HG02610 (cell line): ENCODE results near the gene IQCF6.
"Not testable (repeated sequence)": the region's sequence is repeated elsewhere in the genome, so short reads cannot be mapped to it uniquely, and the experiment has no call there.

Experiments used
- ATAC-seq: cut with Tn5 transposase; IDR thresholded peaks from one replicate; pipeline ENCODE4 v1.9.1; 2021; ENCODE audit warnings: mild to moderate bottlenecking, moderate library complexity; ENCODE audit not compliant: unreplicated experiment

Gene IQCF6

GRCh38 chr3:51779137-51779536 is at the start of gene IQCF6:
IQCF6 (minus strand) TSS chr3:51779237; CDS start chr3:51779224, 13 bp downstream.
- no peak for ATAC-seq

- ATAC-seq: no peak
These were observed 49.3 kb upstream of the IQCF6 start for GRCh38 chr3:51828297-51828696.

DNA sequence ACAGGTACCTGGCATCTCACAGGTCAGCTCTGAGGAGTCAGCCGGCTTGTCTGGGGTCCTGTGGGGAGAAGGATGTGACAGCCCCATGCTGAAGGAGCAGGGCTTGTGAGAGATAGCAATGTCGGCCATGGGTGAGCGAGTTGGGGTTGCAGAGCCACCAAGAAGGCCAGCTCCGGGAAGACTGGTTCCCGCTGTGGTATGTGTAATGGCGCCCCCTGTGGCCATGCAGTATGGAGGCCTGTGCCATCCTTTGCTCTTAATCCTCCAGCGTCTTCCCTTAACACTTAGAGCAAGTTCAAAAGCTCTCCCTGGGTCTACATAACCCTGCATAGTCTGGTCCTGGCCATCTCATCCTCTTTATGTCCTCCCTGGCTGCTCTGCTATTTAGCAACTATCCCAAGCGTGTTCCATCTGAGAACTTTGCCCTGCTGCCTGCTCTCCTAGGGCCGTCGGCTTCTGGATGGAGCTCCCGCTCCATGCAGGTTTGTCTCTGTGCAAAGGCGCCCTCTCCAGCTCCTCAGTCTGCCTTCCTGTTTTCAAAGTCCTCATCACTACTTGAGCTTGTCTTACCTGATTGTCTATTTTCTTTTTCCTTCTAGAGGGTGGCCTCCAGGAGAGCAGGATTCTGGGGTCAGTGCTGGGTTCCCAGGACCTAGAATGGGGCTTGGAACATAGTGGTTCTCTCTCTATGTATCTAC is 40.8 kb upstream of the IQCF6 start:
- no peak for ATAC-seq

- ATAC-seq: no peak
These were observed 40.1 kb upstream of the IQCF6 start for GRCh38 chr3:51819151-51819550.

DNA sequence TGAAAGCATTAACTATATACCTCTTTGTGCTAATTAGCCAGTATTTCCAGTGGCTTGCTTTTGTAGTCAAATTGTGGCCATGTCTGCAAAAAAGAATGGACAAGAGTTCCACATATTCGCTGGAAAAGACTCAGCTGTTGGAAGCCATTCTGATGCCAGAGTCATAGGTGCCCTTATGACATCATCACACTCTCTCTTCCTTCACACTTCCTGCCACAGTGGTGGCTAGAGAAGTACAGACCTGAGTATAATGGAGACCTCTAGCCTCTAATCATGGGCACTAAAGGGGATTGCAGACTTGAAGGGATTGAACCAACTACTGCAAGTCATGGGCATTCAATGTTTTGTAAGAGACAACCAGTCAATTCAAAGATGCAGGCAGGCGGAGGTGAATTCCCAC is 38.3 kb upstream of the IQCF6 start:
- ATAC-seq: no peak

GRCh38 chr3:51816723-51817122 is 37.7 kb upstream of the IQCF6 start:
- ATAC-seq: no peak

- ATAC-seq: no peak
These were observed 36.6 kb upstream of the IQCF6 start for GRCh38 chr3:51815614-51816013.

DNA sequence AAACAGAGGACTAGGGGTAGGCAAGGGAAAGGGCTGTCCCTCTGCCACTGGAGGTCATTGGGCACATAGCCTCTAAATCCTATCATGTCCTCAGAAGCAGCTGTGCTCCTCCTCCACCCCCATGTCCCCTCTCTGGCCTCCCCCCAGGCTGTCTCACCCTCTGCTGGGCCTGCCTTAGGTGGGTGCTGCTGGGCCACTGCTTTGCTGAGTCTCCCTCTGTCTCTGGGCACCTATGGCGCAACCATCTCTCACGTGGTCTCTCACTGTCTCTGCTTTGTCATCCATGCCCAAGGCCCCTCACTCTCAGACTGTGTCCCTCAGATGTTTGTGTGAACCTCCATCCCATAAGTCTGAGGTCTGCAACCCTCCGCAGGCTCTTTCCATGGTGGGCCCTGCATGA is 35.0 kb upstream of the IQCF6 start:
- no peak for ATAC-seq

GRCh38 chr3:51813539-51813938 is 34.5 kb upstream of the IQCF6 start:
- ATAC-seq: no peak

DNA sequence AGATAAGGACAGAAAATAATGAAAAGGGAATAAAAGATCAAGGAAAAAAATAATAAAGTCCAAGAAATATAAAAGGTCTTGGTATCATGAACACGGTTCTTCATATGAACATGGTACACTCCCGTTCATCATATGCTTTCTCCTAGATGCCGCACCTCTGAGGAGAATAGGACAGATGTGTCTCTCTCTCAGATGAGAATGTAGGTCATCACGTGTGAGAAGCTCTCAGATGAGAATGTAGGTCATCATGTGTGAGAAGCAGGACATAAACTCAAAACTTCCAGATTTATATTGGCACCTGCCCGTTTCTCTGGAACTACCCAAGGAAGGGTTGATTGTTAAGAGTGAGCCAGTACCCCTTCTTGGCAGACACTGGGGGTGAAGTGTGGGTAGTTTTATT is 29.9 kb upstream of the IQCF6 start:
- no peak for ATAC-seq

- no peak for ATAC-seq
These were observed 23.2 kb upstream of the IQCF6 start for GRCh38 chr3:51802106-51802703.

- ATAC-seq: no peak
These were observed 21.7 kb upstream of the IQCF6 start for GRCh38 chr3:51800750-51801125.

DNA sequence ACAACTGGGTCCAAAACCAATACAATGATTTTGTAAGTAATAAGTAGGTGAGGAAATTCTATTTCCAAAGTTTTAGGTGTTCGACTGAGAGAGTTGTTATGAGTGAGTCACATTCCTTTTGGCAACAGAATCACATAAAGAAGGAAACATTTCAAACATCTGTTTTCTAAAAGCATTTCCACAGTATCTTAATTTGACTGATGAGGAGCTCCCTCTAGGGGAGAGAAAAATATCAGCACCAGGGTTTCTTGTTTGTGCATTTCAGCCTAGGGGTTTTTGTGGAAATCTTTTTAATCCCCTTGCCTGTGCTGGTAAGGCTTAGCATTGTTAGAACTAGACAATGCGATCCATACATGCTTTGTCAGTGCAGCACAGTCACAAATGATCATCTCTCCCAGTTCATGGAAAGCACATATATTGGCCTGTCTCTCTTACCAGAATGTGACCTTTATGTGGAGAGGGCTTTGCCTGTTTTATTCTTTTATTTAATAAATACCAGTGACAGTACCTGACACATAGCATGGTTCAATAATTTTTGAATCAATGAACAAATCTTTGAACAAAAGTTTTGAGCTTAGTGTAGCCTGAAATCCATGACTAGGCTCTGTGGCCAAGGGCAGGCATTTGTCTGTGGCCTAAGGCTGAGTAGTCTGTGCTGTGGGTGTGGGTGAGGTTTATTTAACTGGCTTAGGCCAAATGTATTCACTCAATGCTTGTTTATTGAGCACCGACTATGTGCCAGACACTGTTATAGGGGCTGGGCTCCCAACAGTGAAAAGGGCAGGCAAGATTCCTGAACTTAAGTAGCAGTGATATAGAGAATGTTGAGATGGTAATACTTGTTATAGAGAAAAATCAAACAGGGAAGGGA is 21.1 kb upstream of the IQCF6 start:
- ATAC-seq: no peak

GRCh38 chr3:51798411-51798963 is 19.4 kb upstream of the IQCF6 start:
- ATAC-seq: no peak

DNA sequence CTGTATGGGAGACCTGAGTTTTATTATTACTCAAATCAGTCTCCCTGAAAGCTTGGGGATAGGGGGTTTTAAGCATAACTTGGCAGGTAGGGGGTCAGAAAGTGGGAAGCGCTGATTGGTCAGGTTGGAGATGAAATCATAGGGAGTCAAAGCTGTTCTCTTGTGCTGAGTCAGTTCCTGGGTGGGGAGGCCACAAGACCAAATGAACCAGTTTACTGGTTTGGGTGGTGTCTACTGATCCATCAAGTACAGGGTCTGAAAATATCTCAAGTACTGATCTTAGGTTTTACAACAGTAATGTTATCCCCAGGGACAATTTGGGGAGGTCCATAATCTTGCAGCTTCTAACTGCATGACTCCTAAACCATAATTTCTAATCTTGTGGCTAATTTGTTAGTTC is 17.8 kb upstream of the IQCF6 start:
- ATAC-seq: peak; percentile 61

- ATAC-seq: no peak
These were observed 15.2 kb upstream of the IQCF6 start for GRCh38 chr3:51794206-51794605.

GRCh38 chr3:51792206-51792605 is 13.2 kb upstream of the IQCF6 start:
- no peak for ATAC-seq

DNA sequence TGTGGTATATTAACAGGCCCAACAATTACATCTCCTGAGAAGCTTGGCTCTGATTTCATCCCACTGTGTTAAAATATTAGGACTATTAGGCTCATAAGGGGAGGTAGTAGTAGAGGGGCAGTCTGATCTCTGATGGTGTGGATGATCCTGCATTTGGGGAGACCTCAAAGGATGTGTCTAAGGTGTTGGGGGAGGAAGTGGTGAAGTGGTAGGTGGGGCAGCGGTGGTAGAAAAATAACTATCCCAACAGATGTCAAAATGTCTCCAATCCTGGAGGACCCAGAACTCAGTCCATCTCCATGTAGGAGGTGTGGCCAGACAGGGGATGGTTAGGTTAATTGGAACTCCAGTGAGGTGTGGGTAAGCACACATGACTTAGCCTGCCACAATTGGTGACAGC is 10.4 kb upstream of the IQCF6 start:
- ATAC-seq: no peak

DNA sequence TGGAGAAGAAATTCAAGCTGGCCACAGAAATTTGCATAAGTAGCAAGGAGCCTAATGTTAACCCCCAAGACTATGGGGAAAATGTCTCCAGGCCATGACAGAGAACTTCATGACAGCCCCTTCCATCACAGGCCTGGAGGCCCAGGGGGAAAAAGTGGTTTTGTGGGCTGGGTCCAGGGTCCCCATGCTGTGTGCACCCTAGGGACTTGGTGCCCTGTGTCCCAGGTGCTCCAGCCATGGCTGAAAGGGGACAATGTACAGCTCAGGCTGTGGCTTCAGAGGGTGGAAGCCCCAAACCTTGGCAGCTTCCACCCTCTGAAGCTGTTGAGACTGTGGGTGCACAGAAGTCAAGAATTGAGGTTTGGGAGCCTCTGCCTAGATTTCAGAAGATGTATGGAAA is 8.5 kb upstream of the IQCF6 start:
- ATAC-seq: not testable (repeated sequence)

DNA sequence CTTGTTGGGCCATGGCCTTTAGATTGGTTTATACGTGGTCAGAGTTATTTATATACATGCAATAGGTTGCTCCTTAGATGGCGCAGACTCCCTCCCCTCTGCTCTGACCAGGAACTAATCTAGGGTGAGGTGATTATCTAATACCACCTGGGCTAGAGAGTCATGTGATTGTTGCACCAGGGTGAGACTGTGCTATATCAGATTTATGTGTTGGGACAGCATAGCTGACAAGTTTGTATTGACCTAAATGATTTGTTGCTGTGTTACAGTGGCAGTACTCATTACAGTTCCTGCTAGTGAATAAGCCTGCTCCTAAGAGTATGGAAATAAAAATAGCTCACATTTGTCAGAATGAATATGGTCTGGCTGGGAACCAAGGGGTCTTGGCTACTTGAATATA is 7.2 kb upstream of the IQCF6 start:
- no peak for ATAC-seq

- no peak for ATAC-seq
These were observed 483 bp downstream of the IQCF6 start for GRCh38 chr3:51778554-51778953.

- ATAC-seq: no peak
These were observed 1.1 kb downstream of the IQCF6 start for GRCh38 chr3:51777985-51778384.
